H9 (cell line): ENCODE results near the gene OR5B17. TPM values are rescaled to one million over a fixed set of nuclear protein-coding genes. Genes with fewer than 3 reads are reported as not detected.

Source experiments
- DNase-seq: peaks from one replicate; pipeline ENCODE4 v3.0.0-alpha.2; 2017
- H2AFZ ChIP-seq: one replicate; pipeline ENCODE4 v1.6.1; 2013; ENCODE audit warnings: mild to moderate bottlenecking, low read length, control low read depth, moderate library complexity
- H2AK5ac ChIP-seq: 2 replicates; pipeline ENCODE4 v1.6.1; 2013; ENCODE audit warnings: low read length, control low read depth, mixed read lengths; ENCODE audit not compliant: insufficient read length
- H2BK120ac ChIP-seq: one replicate; pipeline ENCODE4 v1.6.1; 2013; ENCODE audit warnings: low read depth, mild to moderate bottlenecking, low read length, control low read depth, inconsistent platforms; ENCODE audit not compliant: poor library complexity, severe bottlenecking
- H2BK12ac ChIP-seq: 2 replicates; pipeline ENCODE4 v1.6.1; 2013; ENCODE audit warnings: low read length, control low read depth, mixed read lengths, low read depth; ENCODE audit not compliant: insufficient read length
- H2BK15ac ChIP-seq: 2 replicates; pipeline ENCODE4 v1.6.1; 2013; ENCODE audit warnings: low read depth, low read length, control low read depth
- H2BK20ac ChIP-seq: one replicate; pipeline ENCODE4 v1.6.1; 2013; ENCODE audit warnings: low read depth, mild to moderate bottlenecking, low read length, control low read depth, inconsistent platforms; ENCODE audit not compliant: poor library complexity, severe bottlenecking
- H2BK5ac ChIP-seq: 2 replicates; pipeline ENCODE4 v1.6.1; 2013; ENCODE audit warnings: low read length, control low read depth, mixed read lengths; ENCODE audit not compliant: insufficient read length
- H3K14ac ChIP-seq: 2 replicates; pipeline ENCODE4 v1.6.1; 2013; ENCODE audit warnings: low read length, control low read depth; ENCODE audit not compliant: insufficient read depth
- H3K18ac ChIP-seq: 2 replicates; pipeline ENCODE4 v1.6.1; 2013; ENCODE audit warnings: low read depth, mild to moderate bottlenecking, mixed read lengths, low read length, control low read depth; ENCODE audit not compliant: insufficient read length
- H3K23ac ChIP-seq: 2 replicates; pipeline ENCODE4 v1.6.1; 2013; ENCODE audit warnings: low read length, control low read depth, mixed read lengths, low read depth; ENCODE audit not compliant: insufficient read length
- H3K23me2 ChIP-seq: 2 replicates; pipeline ENCODE4 v1.6.1; 2013; ENCODE audit warnings: low read depth, mild to moderate bottlenecking, mixed read lengths, low read length, control low read depth; ENCODE audit not compliant: insufficient read length, poor library complexity, severe bottlenecking
- H3K27ac ChIP-seq: 2 replicates; pipeline ENCODE4 v1.5.1; 2013; ENCODE audit warnings: low read length, control low read depth, mixed read lengths, low read depth; ENCODE audit not compliant: insufficient read length
- H3K27me3 ChIP-seq: 2 replicates; pipeline ENCODE4 v1.6.1; 2013; ENCODE audit warnings: low read length, control low read depth, inconsistent platforms; ENCODE audit not compliant: insufficient read depth
- H3K4ac ChIP-seq: 2 replicates; pipeline ENCODE4 v1.6.1; 2013; ENCODE audit warnings: low read depth, mild to moderate bottlenecking, control low read depth, inconsistent platforms, low read length, moderate library complexity
- H3K4me1 ChIP-seq: 2 replicates; pipeline ENCODE4 v1.6.1; 2013; ENCODE audit warnings: low read length, control low read depth, inconsistent platforms; ENCODE audit not compliant: insufficient read depth
- H3K4me2 ChIP-seq: 2 replicates; pipeline ENCODE4 v1.6.1; 2013; ENCODE audit warnings: low read length, control low read depth, mixed read lengths; ENCODE audit not compliant: insufficient read length, insufficient read depth
- H3K56ac ChIP-seq: 2 replicates; pipeline ENCODE4 v1.6.1; 2013; ENCODE audit warnings: low read depth, mild to moderate bottlenecking, mixed read lengths, low read length, control low read depth; ENCODE audit not compliant: insufficient read length
- H3K79me1 ChIP-seq: 2 replicates; pipeline ENCODE4 v1.6.1; 2013; ENCODE audit warnings: low read depth, mild to moderate bottlenecking, moderate library complexity, low read length, control low read depth, inconsistent platforms; ENCODE audit not compliant: insufficient read depth, poor library complexity, severe bottlenecking
- H3K79me2 ChIP-seq: 2 replicates; pipeline ENCODE4 v1.6.1; 2013; ENCODE audit warnings: low read length, control low read depth, inconsistent platforms; ENCODE audit not compliant: insufficient read depth
- H3K9ac ChIP-seq: 2 replicates; pipeline ENCODE4 v1.6.1; 2013; ENCODE audit warnings: low read length, control low read depth, mixed read lengths; ENCODE audit not compliant: insufficient read length; ENCODE audit errors: extremely low read depth
- H3K9me3 ChIP-seq: one replicate; pipeline ENCODE4 v1.6.1; 2013; ENCODE audit warnings: low read depth, low read length, inconsistent platforms; ENCODE audit not compliant: control insufficient read depth
- H3T11ph ChIP-seq: one replicate; pipeline ENCODE4 v1.6.1; 2013; ENCODE audit warnings: mild to moderate bottlenecking, low read length, control low read depth, inconsistent platforms
- H4K20me1 ChIP-seq: one replicate; pipeline ENCODE4 v1.6.1; 2013; ENCODE audit not compliant: control insufficient read depth, insufficient read length, insufficient read depth
- H4K5ac ChIP-seq: 2 replicates; pipeline ENCODE4 v1.6.1; 2013; ENCODE audit warnings: low read depth, mild to moderate bottlenecking, mixed read lengths, low read length, control low read depth; ENCODE audit not compliant: insufficient read length
- H4K8ac ChIP-seq: replicated peaks from 2 replicates; pipeline ENCODE4 v1.6.1; 2013; ENCODE audit warnings: low read length, control low read depth, mixed read lengths, low read depth; ENCODE audit not compliant: insufficient read length
- H4K91ac ChIP-seq: 2 replicates; pipeline ENCODE4 v1.6.1; 2013; ENCODE audit warnings: low read depth, mild to moderate bottlenecking, moderate library complexity, mixed read lengths, low read length, control low read depth; ENCODE audit not compliant: insufficient read length
- H3K27ac Mint-ChIP-seq, 3 experiments: 2 replicates in 2 of 3; 3 replicates in 1 of 3; pipeline ENCODE4 v1.8.0; 2020 to 2021; ENCODE audit warnings: mixed read lengths in 3 of 3, mild to moderate bottlenecking in 1 of 3, moderate library complexity in 1 of 3
- H3K27me3 Mint-ChIP-seq: 2 replicates; pipeline ENCODE4 v1.8.0; 2021; ENCODE audit warnings: low read depth, mild to moderate bottlenecking, moderate library complexity, mixed read lengths
- H3K36me3 Mint-ChIP-seq, 3 experiments: 2 replicates in 2 of 3; 3 replicates in 1 of 3; pipeline ENCODE4 v1.8.0; 2020 to 2021; ENCODE audit warnings: low read depth in 3 of 3, mixed read lengths in 3 of 3; ENCODE audit not compliant: insufficient read depth in 1 of 3
- H3K4me1 Mint-ChIP-seq, 2 experiments: 2 replicates each; pipeline ENCODE4 v1.8.0; 2020; ENCODE audit warnings: mixed read lengths in 2 of 2
- H3K4me3 Mint-ChIP-seq, 2 experiments: 2 replicates in 1 of 2; 3 replicates in 1 of 2; pipeline ENCODE4 v1.8.0; 2020 to 2021; ENCODE audit warnings: mild to moderate bottlenecking in 2 of 2, mixed read lengths in 2 of 2, moderate library complexity in 1 of 2
- H3K9me3 Mint-ChIP-seq, 2 experiments: 2 replicates in 1 of 2; 3 replicates in 1 of 2; pipeline ENCODE4 v1.8.0; 2020; ENCODE audit warnings: mild to moderate bottlenecking in 2 of 2, mixed read lengths in 2 of 2, moderate library complexity in 1 of 2
- CTCF ChIP-seq: fragments of 200-600 bp; sonication (generic); conservative IDR thresholded peaks from 3 replicates; pipeline ENCODE4 v1.8.0; 2021; ENCODE audit warnings: antibody characterized with exemption, mild to moderate bottlenecking
- WGBS: extraction: QIAGEN DNeasy Blood & Tissue Kit; methylation state at CpG from one replicate; pipeline ENCODE4 v1.1.7; 2013; ENCODE audit warnings: missing lambda C conversion rate, low lambda C conversion rate, mixed read lengths; ENCODE audit not compliant: insufficient read length; ENCODE audit errors: extremely low coverage; 5-methylcytosine and 5-hydroxymethylcytosine counted together
- total RNA-seq: library from RNA; stranded (reverse); gene quantifications from 2 replicates; pipeline ENCODE4 v1.2.1, GENCODE V29; 2021

Gene OR5B17
- total RNA-seq, 1 experiment from 2014 or later, result not detected

DNA sequence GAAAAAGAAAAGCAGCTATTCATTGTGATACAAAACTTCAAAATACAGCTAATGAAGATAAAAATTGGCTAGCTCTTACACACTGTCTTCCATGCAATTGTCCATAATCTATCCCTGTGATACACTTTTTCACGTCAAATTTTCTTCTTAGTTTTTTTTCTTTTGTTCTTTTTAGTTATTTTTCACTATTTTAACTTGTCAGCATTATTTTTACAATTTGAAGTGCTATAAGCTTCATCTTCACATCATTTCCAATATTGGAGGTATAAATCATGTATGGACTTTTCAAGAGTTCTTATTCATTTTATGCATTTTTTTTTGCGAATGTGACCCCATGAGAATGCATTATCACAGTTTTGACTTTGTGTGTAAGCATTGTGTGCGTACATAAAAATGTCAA is 4.1 kb downstream of the OR5B17 start:
- peaks cover 0 to 11% (median 0%) of the 10 kb centered on the region in 3 experiments; a peak in 2 of 7 replicates for H3K36me3 Mint-ChIP-seq

More for the DNA sequence above, 4.1 kb downstream of the OR5B17 start:
- no peak overlapping the region for H4K91ac ChIP-seq
- H3K4me1 Mint-ChIP-seq, result no peaks in the 10 kb centered on the region
- no peak overlapping the region for H3K4me3 Mint-ChIP-seq
- H3K4me1 ChIP-seq, result no peaks in the 10 kb centered on the region
- H2BK120ac ChIP-seq, result no peak overlapping the region
- H3K9ac ChIP-seq, result no peak overlapping the region
- H3K79me2 ChIP-seq, result no peaks in the 10 kb centered on the region
- no peak overlapping the region for H2BK5ac ChIP-seq
- no peaks in the 10 kb centered on the region for H3K9me3 ChIP-seq
- no peak overlapping the region for H3K27ac Mint-ChIP-seq
- DNase-seq, result no peak
- no peak overlapping the region for H2BK12ac ChIP-seq
- no peak overlapping the region for H3K4ac ChIP-seq
- H3K27ac ChIP-seq, result no peak overlapping the region
- no peak overlapping the region for H2BK15ac ChIP-seq
- H3K23ac ChIP-seq, result no peak overlapping the region
- peaks cover 0 to 20% of the 10 kb centered on the region in 2 experiments; a peak in 3 of 5 replicates for H3K9me3 Mint-ChIP-seq
- H4K20me1 ChIP-seq, result no peaks in the 10 kb centered on the region
- no peak overlapping the region for H3K18ac ChIP-seq
- H3T11ph ChIP-seq, result no peak overlapping the region
- no peak overlapping the region for H4K8ac ChIP-seq
- no peak for TF ChIP-seq CTCF
- no peak overlapping the region for H2AFZ ChIP-seq
- no peak overlapping the region for H3K14ac ChIP-seq
- no peaks in the 10 kb centered on the region for H3K23me2 ChIP-seq
- no peaks in the 10 kb centered on the region; the same call in 1 of the 2 replicates for H3K27me3 Mint-ChIP-seq
- H3K56ac ChIP-seq, result no peak overlapping the region
- no peak overlapping the region for H4K5ac ChIP-seq
- no peak overlapping the region for H2AK5ac ChIP-seq
- no peak overlapping the region for H2BK20ac ChIP-seq
- no peaks in the 10 kb centered on the region for H3K79me1 ChIP-seq
- no peak overlapping the region for H3K4me2 ChIP-seq
- no CpG with 5 or more reads among the region's 3 CpGs for WGBS
- no peaks in the 10 kb centered on the region for H3K27me3 ChIP-seq
